Smooth muscle cell (in vitro differentiated cells): ENCODE results near the gene ACACB. TPM values are rescaled to one million over a fixed set of nuclear protein-coding genes. Genes with fewer than 3 reads are reported as not detected.

Source experiments
- DNase-seq: peaks from one replicate; lab custom pipeline; 2025; ENCODE audit not compliant: unreplicated experiment; lab: John Stamatoyannopoulos, UW
- H2AFZ ChIP-seq: fragments of 200-600 bp; sonication (generic); 2 replicates; pipeline ENCODE4 v1.6.0; 2016; ENCODE audit warnings: antibody characterized with exemption, low read depth, mild to moderate bottlenecking
- H3F3A ChIP-seq: fragments of 200-600 bp; sonication (generic); 2 replicates; pipeline ENCODE4 v1.6.0; 2017; ENCODE audit warnings: antibody characterized with exemption, low read depth
- H3K27ac ChIP-seq: fragments of 200-600 bp; sonication (generic); 2 replicates; pipeline ENCODE4 v1.5.1; 2016; ENCODE audit warnings: low read depth, mild to moderate bottlenecking
- H3K27me3 ChIP-seq: fragments of 200-600 bp; sonication (generic); 2 replicates; pipeline ENCODE4 v1.6.1; 2016; ENCODE audit warnings: low read depth, mild to moderate bottlenecking
- H3K36me3 ChIP-seq: fragments of 200-600 bp; sonication (generic); 2 replicates; pipeline ENCODE4 v1.5.1; 2016; ENCODE audit warnings: low read depth
- H3K4me1 ChIP-seq: fragments of 200-600 bp; sonication (generic); 2 replicates; pipeline ENCODE4 v1.5.1; 2016; ENCODE audit warnings: low read depth
- H3K4me2 ChIP-seq: fragments of 200-600 bp; sonication (generic); 2 replicates; pipeline ENCODE4 v1.6.0; 2016; ENCODE audit warnings: mild to moderate bottlenecking
- H3K4me3 ChIP-seq: fragments of 200-600 bp; sonication (generic); 2 replicates; pipeline ENCODE4 v1.5.1; 2016; ENCODE audit warnings: mild to moderate bottlenecking
- H3K79me2 ChIP-seq: fragments of 200-600 bp; sonication (generic); 2 replicates; pipeline ENCODE4 v1.6.0; 2016; ENCODE audit warnings: low read depth, mild to moderate bottlenecking
- H3K9ac ChIP-seq: fragments of 200-600 bp; sonication (generic); 2 replicates; pipeline ENCODE4 v1.6.0; 2016; ENCODE audit warnings: low read depth
- H3K9me3 ChIP-seq: fragments of 200-600 bp; sonication (generic); replicated peaks from 2 replicates; pipeline ENCODE4 v1.5.1; 2016; ENCODE audit warnings: low read depth
- H4K20me1 ChIP-seq: fragments of 200-600 bp; sonication (generic); 2 replicates; pipeline ENCODE4 v1.6.0; 2016; ENCODE audit warnings: low read depth
- WGBS: methylation state at CpG from one replicate; pipeline ENCODE4 v1.1.7; 2016; ENCODE audit warnings: low lambda C conversion rate; 5-methylcytosine and 5-hydroxymethylcytosine counted together
- polyA plus RNA-seq: library from polyadenylated mRNA; unstranded; fragments of >200 nt; fragmentation: Nextera tagmentation; extraction: Ambion mirVana; gene quantifications from 2 replicates; pipeline ENCODE4 v1.2.1, GENCODE V29; 2016
- total RNA-seq: library from RNA; depleted of rRNA; stranded (reverse); fragments of >200 nt; gene quantifications from 2 replicates; pipeline ENCODE4 v1.2.3, GENCODE V29; 2014
- TF ChIP-seq, protein P1 (sequence below): fragments of 200-600 bp; sonication (generic); IDR thresholded peaks from 2 replicates; pipeline ENCODE4 v1.5.1; 2017; ENCODE audit warnings: borderline replicate concordance, mild to moderate bottlenecking, antibody characterized with exemption; ENCODE audit not compliant: insufficient read depth, poor library complexity, severe bottlenecking

The ACACB gene
- total and polyA plus RNA-seq, 2 experiments from 2014 or later = 0.58 to 2.0 TPM

DNA sequence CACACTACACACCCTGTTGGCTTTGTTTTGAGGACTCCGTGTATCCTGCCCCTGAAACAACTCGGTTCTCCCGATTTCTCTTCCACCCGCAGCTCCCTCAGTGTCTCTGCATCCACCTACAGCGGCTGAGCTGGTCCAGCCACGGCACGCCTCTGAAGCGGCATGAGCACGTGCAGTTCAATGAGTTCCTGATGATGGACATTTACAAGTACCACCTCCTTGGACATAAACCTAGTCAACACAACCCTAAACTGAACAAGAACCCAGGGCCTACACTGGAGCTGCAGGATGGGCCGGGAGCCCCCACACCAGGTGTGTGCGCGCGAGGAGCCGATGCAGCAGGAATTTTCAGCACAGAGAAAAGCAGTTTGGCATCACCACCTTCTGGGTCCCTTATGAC is 33.6 kb upstream of the ACACB start:
- H4K20me1 ChIP-seq = no peaks in the 10 kb centered on the region
- WGBS = 97% methylated on average over 14 of the region's 14 CpGs
- no peaks in the 10 kb centered on the region for H3K27me3 ChIP-seq
- TF ChIP-seq, protein P1, sequence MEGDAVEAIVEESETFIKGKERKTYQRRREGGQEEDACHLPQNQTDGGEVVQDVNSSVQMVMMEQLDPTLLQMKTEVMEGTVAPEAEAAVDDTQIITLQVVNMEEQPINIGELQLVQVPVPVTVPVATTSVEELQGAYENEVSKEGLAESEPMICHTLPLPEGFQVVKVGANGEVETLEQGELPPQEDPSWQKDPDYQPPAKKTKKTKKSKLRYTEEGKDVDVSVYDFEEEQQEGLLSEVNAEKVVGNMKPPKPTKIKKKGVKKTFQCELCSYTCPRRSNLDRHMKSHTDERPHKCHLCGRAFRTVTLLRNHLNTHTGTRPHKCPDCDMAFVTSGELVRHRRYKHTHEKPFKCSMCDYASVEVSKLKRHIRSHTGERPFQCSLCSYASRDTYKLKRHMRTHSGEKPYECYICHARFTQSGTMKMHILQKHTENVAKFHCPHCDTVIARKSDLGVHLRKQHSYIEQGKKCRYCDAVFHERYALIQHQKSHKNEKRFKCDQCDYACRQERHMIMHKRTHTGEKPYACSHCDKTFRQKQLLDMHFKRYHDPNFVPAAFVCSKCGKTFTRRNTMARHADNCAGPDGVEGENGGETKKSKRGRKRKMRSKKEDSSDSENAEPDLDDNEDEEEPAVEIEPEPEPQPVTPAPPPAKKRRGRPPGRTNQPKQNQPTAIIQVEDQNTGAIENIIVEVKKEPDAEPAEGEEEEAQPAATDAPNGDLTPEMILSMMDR = no peak
- H3K9ac ChIP-seq = no peak overlapping the region
- H3K4me1 ChIP-seq = no peaks in the 10 kb centered on the region
- no peaks in the 10 kb centered on the region for H3K79me2 ChIP-seq
- no peak overlapping the region for H2AFZ ChIP-seq
- no peak for DNase-seq
- no peaks in the 10 kb centered on the region for H3F3A ChIP-seq
- H3K4me2 ChIP-seq = no peak overlapping the region
- H3K27ac ChIP-seq = no peak overlapping the region
- peaks cover 13% of the 10 kb centered on the region for H3K36me3 ChIP-seq
- H3K9me3 ChIP-seq = no peaks in the 10 kb centered on the region
- no peak overlapping the region for H3K4me3 ChIP-seq

GRCh38 chr12:109084425-109084824 is 32.0 kb upstream of the ACACB start:
- no peaks in the 10 kb centered on the region for H3K27me3 ChIP-seq
- H3F3A ChIP-seq = peaks cover 7% of the 10 kb centered on the region
- H3K4me1 ChIP-seq = no peaks in the 10 kb centered on the region
- DNase-seq = no peak
- TF ChIP-seq, protein P1 = no peak
- H3K79me2 ChIP-seq = no peaks in the 10 kb centered on the region
- no peak overlapping the region for H2AFZ ChIP-seq
- peaks cover 8% of the 10 kb centered on the region for H3K36me3 ChIP-seq
- no peak overlapping the region for H3K4me2 ChIP-seq
- no peaks in the 10 kb centered on the region for H3K9me3 ChIP-seq
- H3K9ac ChIP-seq = no peak overlapping the region
- H3K27ac ChIP-seq = no peak overlapping the region
- no peaks in the 10 kb centered on the region for H4K20me1 ChIP-seq
- 98% methylated on average over 2 of the region's 2 CpGs for WGBS
- H3K4me3 ChIP-seq = no peak overlapping the region

DNA sequence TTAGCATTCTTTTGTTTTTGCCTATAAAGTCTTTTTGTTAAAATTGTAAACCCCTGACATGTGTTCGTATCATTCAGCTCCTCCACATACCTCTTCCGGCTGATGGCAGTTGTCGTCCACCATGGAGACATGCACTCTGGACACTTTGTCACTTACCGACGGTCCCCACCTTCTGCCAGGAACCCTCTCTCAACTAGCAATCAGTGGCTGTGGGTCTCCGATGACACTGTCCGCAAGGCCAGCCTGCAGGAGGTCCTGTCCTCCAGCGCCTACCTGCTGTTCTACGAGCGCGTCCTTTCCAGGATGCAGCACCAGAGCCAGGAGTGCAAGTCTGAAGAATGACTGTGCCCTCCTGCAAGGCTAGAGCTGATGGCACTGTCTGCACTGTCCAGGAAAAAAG is 30.8 kb upstream of the ACACB start:
- no peak for DNase-seq
- TF ChIP-seq, protein P1 = no peak
- Histone ChIP-seq H3K27me3 (no peaks in the 10 kb centered on the region), H3K4me3 (no peak overlapping the region), H2AFZ (no peak overlapping the region), H3K27ac (no peak overlapping the region), H3F3A (peaks cover 7% of the 10 kb centered on the region), H3K36me3 (peaks cover 8% of the 10 kb centered on the region), H3K4me2 (no peak overlapping the region), H3K9ac (no peak overlapping the region), H3K4me1 (no peaks in the 10 kb centered on the region), H4K20me1 (no peaks in the 10 kb centered on the region), H3K9me3 (no peaks in the 10 kb centered on the region), H3K79me2 (no peaks in the 10 kb centered on the region)
- WGBS = 97% methylated on average over 11 of the region's 11 CpGs

- Histone ChIP-seq H3K27me3 (no peaks in the 10 kb centered on the region), H3K79me2 (peaks cover 3% of the 10 kb centered on the region), H3F3A (peaks cover 7% of the 10 kb centered on the region), H3K4me3 (no peak overlapping the region), H3K4me1 (peaks cover under 1% of the 10 kb centered on the region), H3K9ac (no peak overlapping the region), H2AFZ (no peak overlapping the region), H3K9me3 (no peaks in the 10 kb centered on the region), H3K27ac (no peak overlapping the region), H3K36me3 (peaks cover 7% of the 10 kb centered on the region), H4K20me1 (no peaks in the 10 kb centered on the region), H3K4me2 (no peak overlapping the region)
- TF ChIP-seq, protein P1 = no peak
- 95% methylated on average over 5 of the region's 5 CpGs for WGBS
- DNase-seq = no peak
Observed at GRCh38 chr12:109087250-109087649, 29.1 kb upstream of the ACACB start.
